HepG2 (cell line): ENCODE measurements around the gene SCUBE1. TPM values are rescaled to one million over a fixed set of nuclear protein-coding genes. Genes with fewer than 3 reads are reported as not detected.

ENCODE experiments used
- CTCF ChIP-seq: sonication (generic); formaldehyde crosslinking; IDR thresholded peaks from 2 replicates; pipeline ENCODE4 v1.5.0; 2020; ENCODE audit warnings: mild to moderate bottlenecking, missing genetic modification reagents, moderate library complexity
- PHB2 ChIP-seq: fragments of 450-650 bp; IDR thresholded peaks from 2 replicates; pipeline ENCODE4 v1.6.1; 2018; ENCODE audit not compliant: partially characterized antibody
- RNF219 ChIP-seq: sonication (generic); formaldehyde crosslinking; IDR thresholded peaks from 2 replicates; pipeline ENCODE4 v1.5.0; 2020; ENCODE audit warnings: mild to moderate bottlenecking, missing genetic modification reagents
- SALL2 ChIP-seq: sonication (generic); formaldehyde crosslinking; IDR thresholded peaks from 2 replicates; pipeline ENCODE4 v1.8.1; 2023; ENCODE audit warnings: mild to moderate bottlenecking, missing genetic modification reagents, inconsistent platforms
- SIX4 ChIP-seq: sonication (generic); formaldehyde crosslinking; IDR thresholded peaks from 2 replicates; pipeline ENCODE4 v1.4.0; 2020; ENCODE audit warnings: missing genetic modification reagents
- SNAPC4 ChIP-seq: sonication (generic); formaldehyde crosslinking; IDR thresholded peaks from 2 replicates; pipeline ENCODE4 v1.4.0; 2020; ENCODE audit warnings: mild to moderate bottlenecking, missing genetic modification reagents
- ZNF263 ChIP-seq: sonication (generic); formaldehyde crosslinking; IDR thresholded peaks from 2 replicates; pipeline ENCODE4 v1.4.0; 2020; ENCODE audit warnings: missing genetic modification reagents
- ZNF281 ChIP-seq: sonication (generic); formaldehyde crosslinking; IDR thresholded peaks from 2 replicates; pipeline ENCODE4 v1.4.0; 2020; ENCODE audit warnings: missing genetic modification reagents, borderline replicate concordance
- ZNF512 ChIP-seq: sonication (generic); formaldehyde crosslinking; IDR thresholded peaks from 2 replicates; pipeline ENCODE4 v1.4.0; 2020; ENCODE audit warnings: mild to moderate bottlenecking, missing genetic modification reagents
- ZNF552 ChIP-seq: sonication (generic); formaldehyde crosslinking; IDR thresholded peaks from 2 replicates; pipeline ENCODE4 v1.9.0; 2022; ENCODE audit warnings: missing genetic modification reagents, mild to moderate bottlenecking, borderline replicate concordance
- ZNF768 ChIP-seq: sonication (generic); formaldehyde crosslinking; IDR thresholded peaks from 2 replicates; pipeline ENCODE4 v1.4.0; 2020; ENCODE audit warnings: missing genetic modification reagents
- polyA plus RNA-seq, 8 experiments: library from polyadenylated mRNA; depleted of rRNA in 3 of 8; stranded (reverse) in 7 of 8; unstranded in 1 of 8; fragments of >200 nt; fragmentation: Illumina TruSeq in 4 of 8; extraction: Trizol in 4 of 8; gene quantifications; 2 replicates each; pipeline versions ENCODE4 v1.2.1 to v1.2.3, GENCODE V29; 2011 to 2016; ENCODE audit warnings: low read depth in 4 of 8, missing spikeins in 1 of 8, mixed read lengths in 1 of 8; ENCODE audit not compliant: insufficient read depth in 1 of 8
- total RNA-seq, 5 experiments: library from RNA; depleted of rRNA; stranded (reverse); fragments of >200 nt; fragmentation: Illumina TruSeq; extraction: Trizol; gene quantifications; 2 replicates each; pipeline ENCODE4 v1.2.3, GENCODE V29; 2016; ENCODE audit warnings: low read depth in 1 of 5

SCUBE1 gene
- total and polyA plus RNA-seq, 2 of the 13 experiments (the other 11 are each of a cell fraction or from before 2014, with no cell fraction given): under 0.01 to 0.05 TPM

- no peak for TF ChIP-seq PHB2
- peak; percentile 86 for TF ChIP-seq CTCF (CRISPR knock-in tag)
- peak; percentile 42 for TF ChIP-seq ZNF263 (CRISPR knock-in tag)
- peak; percentile 78 for TF ChIP-seq SALL2
- TF ChIP-seq ZNF552 (CRISPR knock-in tag): no peak; the same call in 1 of the 2 replicates
- TF ChIP-seq SNAPC4 (CRISPR knock-in tag): no peak
- peak; percentile 66; the same call in 1 of the 2 replicates for TF ChIP-seq ZNF768 (CRISPR knock-in tag)
- no peak for TF ChIP-seq ZNF512 (CRISPR knock-in tag)
- TF ChIP-seq SIX4 (CRISPR knock-in tag): no peak; the same call in 1 of the 2 replicates
- no peak for TF ChIP-seq ZNF281 (CRISPR knock-in tag)
- no peak for TF ChIP-seq RNF219 (CRISPR knock-in tag)
These were observed 155.7 kb downstream of the SCUBE1 start (continued) for GRCh38 chr22:43187171-43188099.
